Liver (tissue), 9 donors: Measurements from ENCODE around the gene KCTD8. TPM values are rescaled to one million over a fixed set of nuclear protein-coding genes. Genes with fewer than 3 reads are reported as not detected.

ENCODE experiments used
- DNase-seq: peaks from one replicate; pipeline ENCODE4 v3.0.0-alpha.2; 2017; ENCODE audit warnings: low spot score
- H3K27ac ChIP-seq, 2 donors: one replicate each; pipeline ENCODE4 v1.7.0; 2013; ENCODE audit warnings: inconsistent platforms in 2 of 2, low read length in 2 of 2, control low read depth in 1 of 2, low read depth in 1 of 2, mild to moderate bottlenecking in 1 of 2
- H3K27me3 ChIP-seq, 4 donors: one replicate each; pipeline versions ENCODE4 v1.6.1 to v1.7.0; 2013; ENCODE audit warnings: low read length in 3 of 4, inconsistent platforms in 1 of 4, mild to moderate bottlenecking in 1 of 4, moderate library complexity in 1 of 4; ENCODE audit not compliant: control insufficient read depth in 4 of 4, insufficient read depth in 4 of 4
- H3K36me3 ChIP-seq, 4 donors: one replicate each; pipeline versions ENCODE4 v1.6.1 to v1.7.0; 2013; ENCODE audit warnings: low read length in 3 of 4, mild to moderate bottlenecking in 3 of 4, low read depth in 1 of 4, moderate library complexity in 1 of 4; ENCODE audit not compliant: control insufficient read depth in 4 of 4, insufficient read depth in 3 of 4
- H3K4me1 ChIP-seq, 4 donors: one replicate each; pipeline versions ENCODE4 v1.6.1 to v1.7.0; 2013; ENCODE audit warnings: low read length in 3 of 4, mild to moderate bottlenecking in 3 of 4, moderate library complexity in 1 of 4; ENCODE audit not compliant: control insufficient read depth in 4 of 4, insufficient read depth in 4 of 4
- H3K4me3 ChIP-seq, 3 donors: one replicate each; pipeline versions ENCODE4 v1.6.1 to v1.7.0; 2013; ENCODE audit warnings: low read length in 3 of 3, control low read depth in 1 of 3, low read depth in 1 of 3, mild to moderate bottlenecking in 1 of 3
- H3K9ac ChIP-seq, 2 donors: one replicate each; pipeline ENCODE4 v1.7.0; 2013; ENCODE audit warnings: low read length in 2 of 2, mild to moderate bottlenecking in 2 of 2, moderate library complexity in 2 of 2, control low read depth in 1 of 2, low read depth in 1 of 2
- H3K9me3 ChIP-seq, 4 donors: one replicate each; pipeline versions ENCODE4 v1.6.1 to v1.7.0; 2013; ENCODE audit warnings: low read length in 3 of 4; ENCODE audit not compliant: control insufficient read depth in 4 of 4
- EGR1 ChIP-seq, 2 donors: IDR thresholded peaks; 2 replicates each; pipeline ENCODE4 v1.6.1; 2016 to 2018; ENCODE audit warnings: antibody characterized with exemption in 2 of 2, low read depth in 2 of 2
- FOXA1 ChIP-seq: IDR thresholded peaks from 2 replicates; pipeline ENCODE4 v1.6.1; 2016; ENCODE audit warnings: antibody characterized with exemption
- FOXA2 ChIP-seq: IDR thresholded peaks from 2 replicates; pipeline ENCODE4 v1.6.1; 2016; ENCODE audit warnings: antibody characterized with exemption
- GABPA ChIP-seq, 2 donors: IDR thresholded peaks in 1 of 2; conservative IDR thresholded peaks in 1 of 2; 2 replicates each; pipeline ENCODE4 v1.6.1; 2016; ENCODE audit warnings: antibody characterized with exemption in 2 of 2, mild to moderate bottlenecking in 1 of 2, moderate library complexity in 1 of 2
- JUND ChIP-seq, 2 donors: IDR thresholded peaks; 2 replicates each; pipeline ENCODE4 v1.6.1; 2016; ENCODE audit warnings: antibody characterized with exemption in 2 of 2
- NR2F2 ChIP-seq: IDR thresholded peaks from 2 replicates; pipeline ENCODE4 v1.6.1; 2016; ENCODE audit warnings: antibody characterized with exemption
- RAD21 ChIP-seq, 2 donors: IDR thresholded peaks; 2 replicates each; pipeline ENCODE4 v1.6.1; 2016; ENCODE audit warnings: antibody characterized with exemption in 2 of 2, mild to moderate bottlenecking in 2 of 2
- RXRA ChIP-seq, 2 donors: IDR thresholded peaks; 2 replicates each; pipeline ENCODE4 v1.6.1; 2017 to 2018; ENCODE audit warnings: antibody characterized with exemption in 2 of 2, mild to moderate bottlenecking in 1 of 2
- SP1 ChIP-seq: IDR thresholded peaks from 2 replicates; pipeline ENCODE4 v1.6.1; 2018; ENCODE audit warnings: antibody characterized with exemption, mild to moderate bottlenecking
- YY1 ChIP-seq: IDR thresholded peaks from 2 replicates; pipeline ENCODE4 v1.6.1; 2016; ENCODE audit warnings: antibody characterized with exemption, mild to moderate bottlenecking
- WGBS: extraction: QIAGEN DNeasy Blood & Tissue Kit; methylation state at CpG from one replicate; pipeline ENCODE4 v1.1.7; 2013; 5-methylcytosine and 5-hydroxymethylcytosine counted together
- polyA plus RNA-seq, 2 donors: library from polyadenylated mRNA; stranded (reverse) in 1 of 2; unstranded in 1 of 2; fragments of 200-250 nt in 1 of 2; fragments of >200 nt in 1 of 2; fragmentation: Nextera tagmentation in 1 of 2; extraction: Ambion mirVana in 1 of 2; gene quantifications; one replicate each; pipeline versions ENCODE4 v1.2.1 to v1.2.3, GENCODE V29; 2013 to 2015
- total RNA-seq, 2 donors: library from RNA; depleted of rRNA; stranded (reverse); fragments of >200 nt; gene quantifications; one replicate each; pipeline ENCODE4 v1.2.3, GENCODE V29; 2014
- TF ChIP-seq, protein P1 (sequence below): IDR thresholded peaks from 2 replicates; pipeline ENCODE4 v1.6.1; 2016; ENCODE audit warnings: antibody characterized with exemption
- TF ChIP-seq, protein P2 (sequence below): IDR thresholded peaks from 2 replicates; pipeline ENCODE4 v1.6.1; 2016; ENCODE audit warnings: antibody characterized with exemption, mild to moderate bottlenecking
- TF ChIP-seq, protein P3 (sequence below): fragments of 150-350 bp; IDR thresholded peaks from 2 replicates; pipeline ENCODE4 v1.5.1; 2017; ENCODE audit warnings: improper control_type of control experiment, low read depth, low read length; ENCODE audit not compliant: missing input control
- TF ChIP-seq, protein P4 (sequence below): IDR thresholded peaks from 2 replicates; pipeline ENCODE4 v1.6.1; 2016; ENCODE audit warnings: antibody characterized with exemption
- TF ChIP-seq, protein P5 (sequence below): IDR thresholded peaks from 2 replicates; pipeline ENCODE4 v1.6.1; 2016; ENCODE audit warnings: antibody characterized with exemption
- donor health status: healthy.
- donor health status: healthy.
- donor health status: healthy.
- donor health status: healthy.
- donor health status: healthy.

The KCTD8 gene
- total and polyA plus RNA-seq, 4 donors: not detected

DNA sequence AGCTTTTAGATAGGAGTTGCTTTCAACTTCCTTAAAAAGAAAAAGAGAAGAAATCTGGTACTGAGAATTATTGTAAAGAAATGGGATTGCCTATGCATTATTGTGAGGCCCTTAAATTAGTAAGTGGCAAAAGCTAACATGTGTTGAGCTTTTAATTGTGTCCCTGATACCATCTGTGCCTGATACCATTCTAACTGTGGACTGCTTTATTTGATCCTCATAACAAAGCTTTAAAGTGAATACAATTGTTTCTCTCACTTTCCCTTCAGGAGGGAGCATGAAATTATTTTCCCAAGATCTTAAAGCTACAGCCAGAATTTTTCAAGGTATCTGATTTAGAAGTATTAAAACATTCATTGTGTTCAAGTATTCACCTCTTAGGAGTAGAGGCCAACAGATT is 9.9 kb downstream of the KCTD8 start (continued):
- TF ChIP-seq, protein P1, sequence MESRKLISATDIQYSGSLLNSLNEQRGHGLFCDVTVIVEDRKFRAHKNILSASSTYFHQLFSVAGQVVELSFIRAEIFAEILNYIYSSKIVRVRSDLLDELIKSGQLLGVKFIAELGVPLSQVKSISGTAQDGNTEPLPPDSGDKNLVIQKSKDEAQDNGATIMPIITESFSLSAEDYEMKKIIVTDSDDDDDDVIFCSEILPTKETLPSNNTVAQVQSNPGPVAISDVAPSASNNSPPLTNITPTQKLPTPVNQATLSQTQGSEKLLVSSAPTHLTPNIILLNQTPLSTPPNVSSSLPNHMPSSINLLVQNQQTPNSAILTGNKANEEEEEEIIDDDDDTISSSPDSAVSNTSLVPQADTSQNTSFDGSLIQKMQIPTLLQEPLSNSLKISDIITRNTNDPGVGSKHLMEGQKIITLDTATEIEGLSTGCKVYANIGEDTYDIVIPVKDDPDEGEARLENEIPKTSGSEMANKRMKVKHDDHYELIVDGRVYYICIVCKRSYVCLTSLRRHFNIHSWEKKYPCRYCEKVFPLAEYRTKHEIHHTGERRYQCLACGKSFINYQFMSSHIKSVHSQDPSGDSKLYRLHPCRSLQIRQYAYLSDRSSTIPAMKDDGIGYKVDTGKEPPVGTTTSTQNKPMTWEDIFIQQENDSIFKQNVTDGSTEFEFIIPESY: no peak
- no peak for TF ChIP-seq GABPA (IDR thresholded peaks at IDR 0.05 in 1 of 2, conservative IDR thresholded peaks at IDR 0.05 in 1 of 2)

DNA sequence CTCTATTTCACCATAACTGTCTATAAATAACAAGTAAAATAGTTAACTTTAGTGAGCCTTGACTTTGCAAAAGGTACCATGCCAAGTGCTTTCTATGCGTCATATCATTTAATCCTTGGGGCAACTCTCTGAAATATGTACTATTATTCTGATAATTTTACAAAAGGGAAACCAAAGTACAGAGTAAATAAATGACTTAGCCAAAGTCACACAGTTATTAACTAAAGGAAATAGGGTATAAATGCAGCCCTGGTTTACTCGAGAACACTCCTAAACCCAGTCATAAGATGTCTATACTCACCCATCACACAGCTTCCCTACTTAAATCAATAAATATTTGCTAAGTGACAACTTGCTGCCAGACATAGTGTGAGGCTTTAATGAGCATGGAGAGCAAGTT is 14.4 kb downstream of the KCTD8 start:
- no peaks in the 10 kb centered on the region for H3K36me3 ChIP-seq
- no peak overlapping the region for H3K27ac ChIP-seq
- no peaks in the 10 kb centered on the region for H3K9me3 ChIP-seq
- WGBS: 69% methylated on average over 2 of the region's 2 CpGs
- DNase-seq: no peak
- no peaks in the 10 kb centered on the region for H3K27me3 ChIP-seq
- H3K9ac ChIP-seq: no peak overlapping the region
- no peak overlapping the region for H3K4me3 ChIP-seq
- H3K4me1 ChIP-seq: no peaks in the 10 kb centered on the region
- TF ChIP-seq GABPA (IDR thresholded peaks at IDR 0.05 in 1 of 2, conservative IDR thresholded peaks at IDR 0.05 in 1 of 2) (no peak), JUND (IDR thresholded peaks at IDR 0.05) (no peak), RAD21 (IDR thresholded peaks at IDR 0.05) (no peak), EGR1 (IDR thresholded peaks at IDR 0.05; ENCODE audit: low read depth in 2 of 2) (no peak), RXRA (IDR thresholded peaks at IDR 0.05) (no peak), SP1 (no peak), YY1 (no peak), FOXA1 (no peak), NR2F2 (no peak), FOXA2 (no peak)
- TF ChIP-seq, protein P2, sequence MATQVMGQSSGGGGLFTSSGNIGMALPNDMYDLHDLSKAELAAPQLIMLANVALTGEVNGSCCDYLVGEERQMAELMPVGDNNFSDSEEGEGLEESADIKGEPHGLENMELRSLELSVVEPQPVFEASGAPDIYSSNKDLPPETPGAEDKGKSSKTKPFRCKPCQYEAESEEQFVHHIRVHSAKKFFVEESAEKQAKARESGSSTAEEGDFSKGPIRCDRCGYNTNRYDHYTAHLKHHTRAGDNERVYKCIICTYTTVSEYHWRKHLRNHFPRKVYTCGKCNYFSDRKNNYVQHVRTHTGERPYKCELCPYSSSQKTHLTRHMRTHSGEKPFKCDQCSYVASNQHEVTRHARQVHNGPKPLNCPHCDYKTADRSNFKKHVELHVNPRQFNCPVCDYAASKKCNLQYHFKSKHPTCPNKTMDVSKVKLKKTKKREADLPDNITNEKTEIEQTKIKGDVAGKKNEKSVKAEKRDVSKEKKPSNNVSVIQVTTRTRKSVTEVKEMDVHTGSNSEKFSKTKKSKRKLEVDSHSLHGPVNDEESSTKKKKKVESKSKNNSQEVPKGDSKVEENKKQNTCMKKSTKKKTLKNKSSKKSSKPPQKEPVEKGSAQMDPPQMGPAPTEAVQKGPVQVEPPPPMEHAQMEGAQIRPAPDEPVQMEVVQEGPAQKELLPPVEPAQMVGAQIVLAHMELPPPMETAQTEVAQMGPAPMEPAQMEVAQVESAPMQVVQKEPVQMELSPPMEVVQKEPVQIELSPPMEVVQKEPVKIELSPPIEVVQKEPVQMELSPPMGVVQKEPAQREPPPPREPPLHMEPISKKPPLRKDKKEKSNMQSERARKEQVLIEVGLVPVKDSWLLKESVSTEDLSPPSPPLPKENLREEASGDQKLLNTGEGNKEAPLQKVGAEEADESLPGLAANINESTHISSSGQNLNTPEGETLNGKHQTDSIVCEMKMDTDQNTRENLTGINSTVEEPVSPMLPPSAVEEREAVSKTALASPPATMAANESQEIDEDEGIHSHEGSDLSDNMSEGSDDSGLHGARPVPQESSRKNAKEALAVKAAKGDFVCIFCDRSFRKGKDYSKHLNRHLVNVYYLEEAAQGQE: no peak
- TF ChIP-seq, protein P3, sequence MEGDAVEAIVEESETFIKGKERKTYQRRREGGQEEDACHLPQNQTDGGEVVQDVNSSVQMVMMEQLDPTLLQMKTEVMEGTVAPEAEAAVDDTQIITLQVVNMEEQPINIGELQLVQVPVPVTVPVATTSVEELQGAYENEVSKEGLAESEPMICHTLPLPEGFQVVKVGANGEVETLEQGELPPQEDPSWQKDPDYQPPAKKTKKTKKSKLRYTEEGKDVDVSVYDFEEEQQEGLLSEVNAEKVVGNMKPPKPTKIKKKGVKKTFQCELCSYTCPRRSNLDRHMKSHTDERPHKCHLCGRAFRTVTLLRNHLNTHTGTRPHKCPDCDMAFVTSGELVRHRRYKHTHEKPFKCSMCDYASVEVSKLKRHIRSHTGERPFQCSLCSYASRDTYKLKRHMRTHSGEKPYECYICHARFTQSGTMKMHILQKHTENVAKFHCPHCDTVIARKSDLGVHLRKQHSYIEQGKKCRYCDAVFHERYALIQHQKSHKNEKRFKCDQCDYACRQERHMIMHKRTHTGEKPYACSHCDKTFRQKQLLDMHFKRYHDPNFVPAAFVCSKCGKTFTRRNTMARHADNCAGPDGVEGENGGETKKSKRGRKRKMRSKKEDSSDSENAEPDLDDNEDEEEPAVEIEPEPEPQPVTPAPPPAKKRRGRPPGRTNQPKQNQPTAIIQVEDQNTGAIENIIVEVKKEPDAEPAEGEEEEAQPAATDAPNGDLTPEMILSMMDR: no peak
- TF ChIP-seq, protein P4, sequence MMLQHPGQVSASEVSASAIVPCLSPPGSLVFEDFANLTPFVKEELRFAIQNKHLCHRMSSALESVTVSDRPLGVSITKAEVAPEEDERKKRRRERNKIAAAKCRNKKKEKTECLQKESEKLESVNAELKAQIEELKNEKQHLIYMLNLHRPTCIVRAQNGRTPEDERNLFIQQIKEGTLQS: no peak
- TF ChIP-seq, protein P1: no peak
- TF ChIP-seq, protein P5, sequence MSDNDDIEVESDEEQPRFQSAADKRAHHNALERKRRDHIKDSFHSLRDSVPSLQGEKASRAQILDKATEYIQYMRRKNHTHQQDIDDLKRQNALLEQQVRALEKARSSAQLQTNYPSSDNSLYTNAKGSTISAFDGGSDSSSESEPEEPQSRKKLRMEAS: no peak
